ENCODE results near the gene PHF21A. TPM values are rescaled to one million over a fixed set of nuclear protein-coding genes. Genes with fewer than 3 reads are reported as not detected.

PHF21A gene
- total RNA-seq, 4 donors from 2014 or later: 16.1 to 73.0 (median 22.1) TPM

DNA sequence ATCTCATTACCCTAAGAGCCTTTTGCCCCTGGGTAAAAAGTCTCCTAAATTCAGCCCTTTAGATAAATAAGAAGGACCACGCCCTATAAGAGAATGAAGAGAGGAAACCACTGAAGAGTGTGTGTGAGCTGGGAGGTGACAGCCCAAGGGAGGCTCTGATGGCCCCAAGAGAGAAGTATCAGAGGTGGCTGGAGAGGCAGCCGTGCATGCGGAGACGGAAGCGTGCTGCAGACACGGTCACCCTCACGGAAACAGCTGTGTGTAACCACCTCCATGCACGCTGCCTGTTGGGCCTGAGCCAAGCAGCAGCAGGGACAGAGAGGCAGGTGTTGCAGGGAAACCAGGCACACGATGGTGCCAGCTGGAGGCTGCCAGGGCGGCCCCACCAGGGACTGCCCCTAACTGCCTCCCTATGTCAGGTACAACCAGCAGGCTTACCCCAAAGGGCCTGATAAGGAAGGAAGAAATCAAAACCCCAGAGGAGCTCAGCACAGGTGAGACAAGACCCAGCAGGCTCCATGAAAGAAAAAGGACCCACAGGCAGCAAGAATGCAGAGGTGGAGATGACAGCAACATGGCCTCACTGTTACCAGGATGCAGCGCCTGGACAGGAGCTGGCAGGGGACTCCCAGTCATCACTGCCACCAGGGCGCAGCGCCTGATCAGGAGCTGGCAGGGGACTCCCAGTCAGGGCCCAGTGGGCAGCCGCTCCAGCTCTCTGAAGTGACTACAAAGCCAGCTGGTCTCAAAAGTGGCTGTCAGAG lies 191.0 kb downstream of the PHF21A start:
- DNase-seq (ENCODE audit: low spot score) (no peak), ATAC-seq (ENCODE audit: low FRiP score) (no peak)
- TF ChIP-seq, protein P1, sequence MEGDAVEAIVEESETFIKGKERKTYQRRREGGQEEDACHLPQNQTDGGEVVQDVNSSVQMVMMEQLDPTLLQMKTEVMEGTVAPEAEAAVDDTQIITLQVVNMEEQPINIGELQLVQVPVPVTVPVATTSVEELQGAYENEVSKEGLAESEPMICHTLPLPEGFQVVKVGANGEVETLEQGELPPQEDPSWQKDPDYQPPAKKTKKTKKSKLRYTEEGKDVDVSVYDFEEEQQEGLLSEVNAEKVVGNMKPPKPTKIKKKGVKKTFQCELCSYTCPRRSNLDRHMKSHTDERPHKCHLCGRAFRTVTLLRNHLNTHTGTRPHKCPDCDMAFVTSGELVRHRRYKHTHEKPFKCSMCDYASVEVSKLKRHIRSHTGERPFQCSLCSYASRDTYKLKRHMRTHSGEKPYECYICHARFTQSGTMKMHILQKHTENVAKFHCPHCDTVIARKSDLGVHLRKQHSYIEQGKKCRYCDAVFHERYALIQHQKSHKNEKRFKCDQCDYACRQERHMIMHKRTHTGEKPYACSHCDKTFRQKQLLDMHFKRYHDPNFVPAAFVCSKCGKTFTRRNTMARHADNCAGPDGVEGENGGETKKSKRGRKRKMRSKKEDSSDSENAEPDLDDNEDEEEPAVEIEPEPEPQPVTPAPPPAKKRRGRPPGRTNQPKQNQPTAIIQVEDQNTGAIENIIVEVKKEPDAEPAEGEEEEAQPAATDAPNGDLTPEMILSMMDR (IDR thresholded peaks at IDR 0.05): no peak

DNA sequence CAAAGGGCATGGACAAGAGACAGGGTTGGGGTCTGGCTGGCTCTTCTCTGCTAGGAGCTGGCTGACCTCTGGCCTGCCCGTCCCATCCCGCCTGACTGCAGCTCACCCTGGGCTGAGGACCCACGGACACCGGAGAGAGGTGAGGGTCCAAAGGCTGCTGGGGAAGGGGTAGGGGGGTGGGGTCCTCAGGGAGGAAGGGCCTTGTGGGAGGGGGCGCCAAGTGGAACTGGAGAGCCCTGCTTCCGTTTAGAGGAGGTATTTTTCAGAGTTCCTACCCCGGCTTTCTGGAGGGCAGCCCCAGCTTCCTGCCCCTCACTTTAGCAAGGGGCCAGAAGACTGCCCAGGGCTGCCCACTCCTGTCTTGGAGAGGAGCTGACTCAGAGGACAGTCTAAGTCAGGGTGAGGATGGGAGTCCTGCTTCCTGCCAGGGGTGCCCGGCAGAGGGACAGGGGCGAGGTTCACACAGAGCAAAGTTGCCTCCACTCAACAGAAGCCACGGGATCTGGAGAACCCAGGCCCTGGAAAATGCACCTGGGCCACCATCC lies 191.7 kb downstream of the PHF21A start:
- ATAC-seq (ENCODE audit: low FRiP score) (no peak), DNase-seq (ENCODE audit: low spot score) (no peak)
- TF ChIP-seq, protein P1 (IDR thresholded peaks at IDR 0.05): no peak

DNA sequence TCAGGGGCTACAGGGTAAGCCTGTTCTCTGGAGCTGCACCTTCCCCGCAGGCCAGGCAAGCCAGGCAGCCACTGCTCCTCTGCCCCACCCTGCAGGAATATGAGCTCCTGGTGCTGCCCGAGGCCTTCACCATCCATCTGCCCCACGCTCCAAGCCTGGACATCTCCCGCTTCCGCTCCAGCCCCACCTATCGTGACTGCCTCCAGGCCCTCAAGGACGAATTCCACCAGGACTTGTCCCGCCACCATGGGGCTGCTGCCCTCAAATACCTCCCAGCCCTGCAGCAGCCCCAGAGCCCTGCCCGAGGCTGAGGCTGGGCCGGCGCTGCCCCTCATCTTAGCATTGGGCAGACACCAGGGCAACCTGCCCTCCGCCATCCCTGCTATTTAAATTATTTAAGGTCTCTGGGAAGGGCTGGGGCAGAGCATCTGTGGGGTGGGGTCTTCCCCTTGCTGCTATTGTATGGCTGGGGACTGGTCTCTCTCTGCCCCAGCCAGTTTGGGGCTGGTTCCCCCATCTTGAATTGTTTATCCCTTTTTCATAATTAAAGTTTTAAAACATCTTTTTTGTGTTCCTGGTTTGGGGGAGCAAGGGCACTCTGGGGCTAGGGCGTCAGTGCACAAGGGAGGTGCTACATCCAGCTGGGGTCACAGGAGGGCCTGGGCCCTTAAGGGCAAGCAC lies 192.6 kb downstream of the PHF21A start:
- DNase-seq (ENCODE audit: low spot score): no peak
- TF ChIP-seq, protein P1 (IDR thresholded peaks at IDR 0.05): no peak

GRCh38 chr11:45927684-45928413 lies 193.4 kb downstream of the PHF21A start:
- ATAC-seq (ENCODE audit: low FRiP score) (no peak), DNase-seq (ENCODE audit: low spot score) (no peak)
- TF ChIP-seq, protein P1 (IDR thresholded peaks at IDR 0.05): no peak

More for the DNA sequence above, 192.6 kb downstream of the PHF21A start:
- no peak for ATAC-seq (ENCODE audit: low FRiP score)

GRCh38 chr11:45927332-45927683 lies 193.9 kb downstream of the PHF21A start:
- ATAC-seq (ENCODE audit: low FRiP score) (no peak), DNase-seq (ENCODE audit: low spot score) (no peak)
- TF ChIP-seq, protein P1 (IDR thresholded peaks at IDR 0.05): no peak

DNA sequence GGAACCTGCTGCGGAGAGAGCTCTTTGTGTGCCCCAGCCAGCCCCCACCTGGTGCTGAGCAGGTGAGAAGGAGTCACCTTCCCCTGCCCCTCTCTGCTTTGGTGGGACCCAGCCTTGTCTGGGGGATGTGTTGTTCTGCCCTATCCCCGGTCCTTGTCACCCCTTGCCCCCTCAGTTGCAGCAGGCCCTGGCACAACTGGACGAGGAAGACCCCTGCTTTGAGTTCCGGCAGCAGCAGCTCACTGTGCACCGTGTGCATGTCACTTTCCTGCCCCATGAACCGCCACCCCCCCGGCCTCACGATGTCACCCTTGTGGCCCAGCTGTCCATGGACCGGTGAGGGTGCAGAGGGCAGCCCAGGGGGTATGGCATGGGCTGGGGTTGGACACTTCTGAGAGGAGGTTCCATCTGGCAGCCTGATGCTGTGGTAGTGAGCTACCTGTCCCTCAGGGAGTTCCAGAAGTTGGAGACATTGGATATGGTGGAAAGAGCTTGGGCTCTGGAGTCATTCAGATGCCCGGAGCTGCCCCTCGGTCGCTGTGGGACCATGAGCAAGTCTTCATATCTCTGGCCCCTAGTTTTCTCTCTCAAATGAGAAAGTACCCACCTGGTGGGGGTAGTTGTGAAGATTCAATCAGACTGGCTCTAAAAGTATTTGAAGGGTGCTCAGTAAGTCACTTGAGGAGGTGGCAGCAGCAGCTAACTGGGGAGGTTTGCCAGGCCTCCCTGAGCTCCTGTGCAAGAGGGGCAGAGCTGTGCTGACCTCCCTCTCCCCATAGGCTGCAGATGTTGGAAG lies 194.5 kb downstream of the PHF21A start:
- no peak for ATAC-seq (ENCODE audit: low FRiP score)
- TF ChIP-seq, protein P1 (IDR thresholded peaks at IDR 0.05): no peak
- no peak for DNase-seq (ENCODE audit: low spot score)
